K562 (cell line): ENCODE measurements around the gene HMGA1. TPM values are rescaled to one million over a fixed set of nuclear protein-coding genes. Genes with fewer than 3 reads are reported as not detected.

Experiments used
- CREB1 ChIP-seq, 2 experiments: sonication (generic) in 1 of 2; formaldehyde crosslinking in 1 of 2; IDR thresholded peaks; 2 replicates each; pipeline versions ENCODE4 v1.6.1 to v1.8.0; 2012 to 2022; ENCODE audit warnings: inconsistent platforms in 1 of 2, mild to moderate bottlenecking in 1 of 2, missing genetic modification reagents in 1 of 2, moderate library complexity in 1 of 2
- HCFC1 ChIP-seq: IDR thresholded peaks from 2 replicates; pipeline ENCODE4 v1.6.1; 2012; ENCODE audit warnings: low read depth, low read length, improper control_type of control experiment
- HDAC1 ChIP-seq, 2 experiments: fragments of 450-650 bp; IDR thresholded peaks; 2 replicates each; pipeline ENCODE4 v1.6.1; 2016 to 2017; ENCODE audit warnings: inconsistent platforms in 1 of 2, mild to moderate bottlenecking in 1 of 2, moderate library complexity in 1 of 2
- HNRNPL ChIP-seq: fragments of 200-400 bp; formaldehyde crosslinking; IDR thresholded peaks from 2 replicates; pipeline ENCODE4 v1.6.1; 2017; ENCODE audit warnings: low read depth, mild to moderate bottlenecking, low read length
- KDM1A ChIP-seq, 2 experiments: fragments of 450-650 bp; IDR thresholded peaks; 2 replicates each; pipeline ENCODE4 v1.6.1; 2016; ENCODE audit warnings: mild to moderate bottlenecking in 2 of 2
- KLF13 ChIP-seq: fragments of 450-650 bp; IDR thresholded peaks from 2 replicates; pipeline ENCODE4 v1.6.1; 2016; ENCODE audit warnings: missing genetic modification characterization, low read depth, mild to moderate bottlenecking, missing compliant biosample characterization, moderate library complexity, borderline replicate concordance
- MCM7 ChIP-seq, 2 experiments: fragments of 450-650 bp; IDR thresholded peaks; 2 replicates each; pipeline ENCODE4 v1.6.1; 2016 to 2018
- MECOM ChIP-seq: fragments of 250-450 bp; sonication (Bioruptor Pico); IDR thresholded peaks from 2 replicates; pipeline ENCODE4 v1.8.0; 2022; ENCODE audit warnings: inconsistent platforms
- NFRKB ChIP-seq: fragments of 450-650 bp; IDR thresholded peaks from 2 replicates; pipeline ENCODE4 v1.6.1; 2016; ENCODE audit warnings: low read depth
- NRF1 ChIP-seq, 2 experiments: fragments of 450-650 bp; IDR thresholded peaks in 1 of 2; conservative IDR thresholded peaks in 1 of 2; 2 replicates each; pipeline ENCODE4 v1.6.1; 2014; ENCODE audit warnings: mild to moderate bottlenecking in 2 of 2
- PHF21A ChIP-seq: fragments of 450-650 bp; IDR thresholded peaks from 2 replicates; pipeline ENCODE4 v1.6.1; 2017; ENCODE audit warnings: low read depth, borderline replicate concordance
- POLR2AphosphoS5 ChIP-seq: IDR thresholded peaks from 2 replicates; pipeline ENCODE4 v1.6.1; 2011; ENCODE audit warnings: mild to moderate bottlenecking, low read depth, low read length, moderate library complexity; ENCODE audit not compliant: control insufficient read depth, insufficient read depth
- RBFOX2 ChIP-seq: fragments of 200-400 bp; formaldehyde crosslinking; IDR thresholded peaks from 2 replicates; pipeline ENCODE4 v1.6.1; 2017; ENCODE audit warnings: low read depth, mild to moderate bottlenecking, low read length, moderate library complexity
- SFPQ ChIP-seq: fragments of 200-400 bp; formaldehyde crosslinking; IDR thresholded peaks from 2 replicates; pipeline ENCODE4 v1.6.1; 2017; ENCODE audit warnings: mild to moderate bottlenecking, low read depth, low read length, moderate library complexity
- TFAM ChIP-seq: fragments of 250-450 bp; sonication (Bioruptor Pico); conservative IDR thresholded peaks from 2 replicates; pipeline ENCODE4 v1.5.0; 2021; ENCODE audit warnings: mild to moderate bottlenecking, moderate library complexity
- TRIM28 ChIP-seq: fragments of 450-650 bp; IDR thresholded peaks from 2 replicates; pipeline ENCODE4 v1.6.1; 2017
- ZBTB1 ChIP-seq: sonication (generic); formaldehyde crosslinking; IDR thresholded peaks from 2 replicates; pipeline ENCODE4 v1.8.1; 2023; ENCODE audit warnings: missing genetic modification reagents, low read depth, mild to moderate bottlenecking, borderline replicate concordance
- ZFP36 ChIP-seq: fragments of 150-350 bp; IDR thresholded peaks from 2 replicates; pipeline ENCODE4 v1.6.1; 2018; ENCODE audit warnings: low read length, low read depth; ENCODE audit not compliant: partially characterized antibody
- ZNF174 ChIP-seq: fragments of 250-450 bp; sonication (Bioruptor Pico); IDR thresholded peaks from 2 replicates; pipeline ENCODE4 v1.4.0; 2020; ENCODE audit warnings: mild to moderate bottlenecking
- ZNF197 ChIP-seq: fragments of 200-800 bp; sonication (Bioruptor generic); IDR thresholded peaks from 2 replicates; pipeline ENCODE4 v1.6.1; 2016; ENCODE audit warnings: low read depth, missing genetic modification characterization, missing compliant biosample characterization
- ZNF224 ChIP-seq: sonication (generic); formaldehyde crosslinking; IDR thresholded peaks from 2 replicates; pipeline ENCODE4 v1.8.0; 2022; ENCODE audit warnings: mild to moderate bottlenecking, missing genetic modification reagents
- ZNF263 ChIP-seq: sonication (generic); formaldehyde crosslinking; IDR thresholded peaks from 2 replicates; pipeline ENCODE4 v1.8.0; 2022; ENCODE audit warnings: mild to moderate bottlenecking, missing genetic modification reagents, borderline replicate concordance
- polyA plus RNA-seq, 8 experiments: library from polyadenylated mRNA; depleted of rRNA in 4 of 8; stranded (reverse) in 5 of 8; unstranded in 3 of 8; fragments of >200 nt; fragmentation: Nextera tagmentation in 2 of 8; fragmentation: Illumina TruSeq in 1 of 8; extraction: Ambion mirVana in 2 of 8; extraction: Trizol in 1 of 8; gene quantifications; 2 replicates each; pipeline versions ENCODE4 v1.2.1 to v1.2.3, GENCODE V29; 2011 to 2014; ENCODE audit warnings: inconsistent platforms in 1 of 8, missing spikeins in 1 of 8
- total RNA-seq, 7 experiments: library from RNA; depleted of rRNA in 6 of 7; stranded (reverse); fragments of >200 nt in 6 of 7; fragmentation: Illumina TruSeq in 2 of 7; extraction: Trizol in 2 of 7; gene quantifications; 2 replicates each; pipeline versions ENCODE4 v1.2.1 to v1.2.3, GENCODE V29; 2011 to 2021; ENCODE audit warnings: low replicate concordance in 1 of 7
- TF ChIP-seq, protein P1 (sequence below): sonication (generic); formaldehyde crosslinking; IDR thresholded peaks from 2 replicates; pipeline ENCODE4 v1.9.0; 2022; ENCODE audit warnings: mild to moderate bottlenecking, missing genetic modification reagents

The HMGA1 gene
- total and polyA plus RNA-seq, 9 of the 15 experiments (the other 6 are each of a cell fraction or from before 2014, with no cell fraction given) = 27.8 to 1,947 (median 594) TPM

- TF ChIP-seq, protein P1, sequence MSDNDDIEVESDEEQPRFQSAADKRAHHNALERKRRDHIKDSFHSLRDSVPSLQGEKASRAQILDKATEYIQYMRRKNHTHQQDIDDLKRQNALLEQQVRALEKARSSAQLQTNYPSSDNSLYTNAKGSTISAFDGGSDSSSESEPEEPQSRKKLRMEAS (CRISPR knock-in tag) = peak; percentile 44; the same call in 1 of the 2 replicates
- TF ChIP-seq POLR2AphosphoS5 = peak; percentile 94
- peak; percentile 44; the same call in 1 of the 2 replicates for TF ChIP-seq HCFC1
- peak; percentile 55 for TF ChIP-seq RBFOX2
- TF ChIP-seq ZBTB1 = no peak
- TF ChIP-seq ZNF224 = no peak
- peak; percentile 92 for TF ChIP-seq NFRKB
- 0 out of 2 replicates have a peak, but pooled peaks have one; percentile 52 for TF ChIP-seq MECOM (CRISPR knock-in tag)
- TF ChIP-seq ZFP36 = peak; percentile 99
- TF ChIP-seq NRF1 (conservative IDR thresholded peaks at IDR 0.05 in 1 of 2, IDR thresholded peaks at IDR 0.05 in 1 of 2) = 0 out of 4 replicates have a peak, but pooled peaks have one; percentile 10 to 33
- 0 out of 2 replicates have a peak, but pooled peaks have one; percentile 67 for TF ChIP-seq HNRNPL
- no peak for TF ChIP-seq ZNF174 (CRISPR knock-in tag)
- no peak for TF ChIP-seq TFAM (CRISPR knock-in tag)
- no peak for TF ChIP-seq SFPQ
- TF ChIP-seq KDM1A (IDR thresholded peaks at IDR 0.05) = peak in 1 of 2 experiments; percentile 81; a peak in 3 of 4 replicates
- TF ChIP-seq ZNF263 (CRISPR knock-in tag) = peak; percentile 58; the same call in 1 of the 2 replicates
- peak; percentile 72 for TF ChIP-seq CREB1 (IDR thresholded peaks at IDR 0.05)
- no peak; the same call in 1 of the 2 replicates for TF ChIP-seq CREB1 (CRISPR knock-in tag; IDR thresholded peaks at IDR 0.05)
- TF ChIP-seq TRIM28 = peak; percentile 93
- TF ChIP-seq ZNF197 = peak; percentile 65; the same call in 1 of the 2 replicates
- TF ChIP-seq HDAC1 (IDR thresholded peaks at IDR 0.05) = peak in 1 of 2 experiments; percentile 91; a peak in 2 of 4 replicates
- peak; percentile 86; the same call in 1 of the 2 replicates for TF ChIP-seq PHF21A
- 0 out of 4 replicates have a peak, but pooled peaks of 1 of the 2 experiments have one; percentile 20 for TF ChIP-seq MCM7 (IDR thresholded peaks at IDR 0.05)
- TF ChIP-seq KLF13 = 0 out of 2 replicates have a peak, but pooled peaks have one; percentile 11
These were observed 36.7 kb downstream of the HMGA1 start (continued) for GRCh38 chr6:34273242-34273805.
